HL-60 (cell line): ENCODE data around the gene MDH2.

ENCODE experiments used
- TF ChIP-seq, protein P1 (sequence below): IDR thresholded peaks from one replicate; pipeline ENCODE4 v1.5.1; 2011; ENCODE audit warnings: low read length, control low read depth, inconsistent platforms; ENCODE audit not compliant: insufficient read depth
- TF ChIP-seq, protein P2 (sequence below): IDR thresholded peaks from 2 replicates; pipeline ENCODE4 v1.6.1; 2012; ENCODE audit warnings: low read depth; ENCODE audit not compliant: insufficient replicate concordance

GRCh38 chr7:76076995-76077394, 29.1 kb downstream of the MDH2 start:
- TF ChIP-seq, protein P1, sequence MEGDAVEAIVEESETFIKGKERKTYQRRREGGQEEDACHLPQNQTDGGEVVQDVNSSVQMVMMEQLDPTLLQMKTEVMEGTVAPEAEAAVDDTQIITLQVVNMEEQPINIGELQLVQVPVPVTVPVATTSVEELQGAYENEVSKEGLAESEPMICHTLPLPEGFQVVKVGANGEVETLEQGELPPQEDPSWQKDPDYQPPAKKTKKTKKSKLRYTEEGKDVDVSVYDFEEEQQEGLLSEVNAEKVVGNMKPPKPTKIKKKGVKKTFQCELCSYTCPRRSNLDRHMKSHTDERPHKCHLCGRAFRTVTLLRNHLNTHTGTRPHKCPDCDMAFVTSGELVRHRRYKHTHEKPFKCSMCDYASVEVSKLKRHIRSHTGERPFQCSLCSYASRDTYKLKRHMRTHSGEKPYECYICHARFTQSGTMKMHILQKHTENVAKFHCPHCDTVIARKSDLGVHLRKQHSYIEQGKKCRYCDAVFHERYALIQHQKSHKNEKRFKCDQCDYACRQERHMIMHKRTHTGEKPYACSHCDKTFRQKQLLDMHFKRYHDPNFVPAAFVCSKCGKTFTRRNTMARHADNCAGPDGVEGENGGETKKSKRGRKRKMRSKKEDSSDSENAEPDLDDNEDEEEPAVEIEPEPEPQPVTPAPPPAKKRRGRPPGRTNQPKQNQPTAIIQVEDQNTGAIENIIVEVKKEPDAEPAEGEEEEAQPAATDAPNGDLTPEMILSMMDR: no peak
- TF ChIP-seq, protein P2, sequence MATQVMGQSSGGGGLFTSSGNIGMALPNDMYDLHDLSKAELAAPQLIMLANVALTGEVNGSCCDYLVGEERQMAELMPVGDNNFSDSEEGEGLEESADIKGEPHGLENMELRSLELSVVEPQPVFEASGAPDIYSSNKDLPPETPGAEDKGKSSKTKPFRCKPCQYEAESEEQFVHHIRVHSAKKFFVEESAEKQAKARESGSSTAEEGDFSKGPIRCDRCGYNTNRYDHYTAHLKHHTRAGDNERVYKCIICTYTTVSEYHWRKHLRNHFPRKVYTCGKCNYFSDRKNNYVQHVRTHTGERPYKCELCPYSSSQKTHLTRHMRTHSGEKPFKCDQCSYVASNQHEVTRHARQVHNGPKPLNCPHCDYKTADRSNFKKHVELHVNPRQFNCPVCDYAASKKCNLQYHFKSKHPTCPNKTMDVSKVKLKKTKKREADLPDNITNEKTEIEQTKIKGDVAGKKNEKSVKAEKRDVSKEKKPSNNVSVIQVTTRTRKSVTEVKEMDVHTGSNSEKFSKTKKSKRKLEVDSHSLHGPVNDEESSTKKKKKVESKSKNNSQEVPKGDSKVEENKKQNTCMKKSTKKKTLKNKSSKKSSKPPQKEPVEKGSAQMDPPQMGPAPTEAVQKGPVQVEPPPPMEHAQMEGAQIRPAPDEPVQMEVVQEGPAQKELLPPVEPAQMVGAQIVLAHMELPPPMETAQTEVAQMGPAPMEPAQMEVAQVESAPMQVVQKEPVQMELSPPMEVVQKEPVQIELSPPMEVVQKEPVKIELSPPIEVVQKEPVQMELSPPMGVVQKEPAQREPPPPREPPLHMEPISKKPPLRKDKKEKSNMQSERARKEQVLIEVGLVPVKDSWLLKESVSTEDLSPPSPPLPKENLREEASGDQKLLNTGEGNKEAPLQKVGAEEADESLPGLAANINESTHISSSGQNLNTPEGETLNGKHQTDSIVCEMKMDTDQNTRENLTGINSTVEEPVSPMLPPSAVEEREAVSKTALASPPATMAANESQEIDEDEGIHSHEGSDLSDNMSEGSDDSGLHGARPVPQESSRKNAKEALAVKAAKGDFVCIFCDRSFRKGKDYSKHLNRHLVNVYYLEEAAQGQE: no peak
